ENCODE results near the gene RWDD4. TPM values are rescaled to one million over a fixed set of nuclear protein-coding genes. Genes with fewer than 3 reads are reported as not detected.
A peak's percentile ranks its signal among the peaks of the same experiment; 100 is the strongest.

Gene RWDD4
- total and polyA plus RNA-seq, 9 of the 15 experiments (the other 6 are each of a cell fraction or from before 2014, with no cell fraction given) = 8.4 to 32.5 (median 24.2) TPM

DNA sequence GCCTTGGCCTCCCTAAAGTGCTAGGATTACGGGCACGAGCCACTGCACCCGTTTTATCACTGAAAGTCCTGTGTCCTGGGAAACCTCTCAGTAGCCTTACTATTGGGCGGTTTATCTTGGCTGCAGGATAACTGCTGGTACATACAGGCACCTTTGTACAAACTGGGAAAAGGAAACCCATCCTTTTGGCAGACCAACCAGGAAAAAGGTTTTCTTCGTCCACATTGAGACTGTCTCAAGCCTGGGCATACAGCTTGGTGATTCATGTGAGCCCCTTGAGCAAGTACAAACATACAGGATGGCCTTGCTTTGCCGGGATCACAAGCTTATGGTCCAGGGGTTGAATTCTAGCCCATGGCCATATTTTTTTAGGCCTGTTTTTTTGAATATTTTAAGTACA lies 32.8 kb downstream of the RWDD4 start:
- in situ Hi-C loops (cut with MboI) (no loop called here), intact Hi-C loops (cut with micrococcal nuclease) (no loop called here)
- ATAC-seq (no peak), DNase-seq (ENCODE audit: extremely low read depth in 1 of 4, low spot score in 3 of 4) (no peak), FAIRE-seq (peak; percentile 37)
- Histone ChIP-seq H3K4me1 (replicated peaks in 1 of 2; ENCODE audit: control insufficient read depth in 2 of 2, insufficient read depth in 2 of 2, low read length in 2 of 2) (no peaks in the 10 kb centered on the region; a peak in 1 of 5 replicates), H2AFZ (ENCODE audit: low read depth, low read length) (no peak overlapping the region), H3K79me2 (ENCODE audit: control insufficient read depth, insufficient read depth, low read length) (no peaks in the 10 kb centered on the region), H3K36me3 (ENCODE audit: control insufficient read depth, insufficient read depth, low read length) (no peaks in the 10 kb centered on the region), H3K27ac (ENCODE audit: extremely low read depth, low read depth, low read length) (no peak overlapping the region), H4K20me1 (replicated peaks; ENCODE audit: control insufficient read depth, insufficient read depth, low read length) (no peaks in the 10 kb centered on the region; the same call in 1 of the 2 replicates), H3K9me1 (ENCODE audit: control insufficient read depth, insufficient read depth, low read length) (no peaks in the 10 kb centered on the region), H3K4me2 (ENCODE audit: insufficient read depth, low read length) (no peak overlapping the region), H3K27me3 (ENCODE audit: control insufficient read depth in 2 of 2, insufficient read depth in 2 of 2, low read length in 2 of 2) (peaks cover 4 to 31% of the 10 kb centered on the region in 2 experiments; a peak in 2 of 5 replicates), H3K9me3 (replicated peaks; ENCODE audit: control insufficient read depth, insufficient read depth, low read depth, low read length) (no peaks in the 10 kb centered on the region), H3K4me3 (no peak overlapping the region), H3K9ac (ENCODE audit: insufficient read depth in 1 of 2, low read depth in 2 of 2, low read length in 2 of 2) (no peak overlapping the region)
- no peak for TF ChIP-seq ZNF175 (CRISPR knock-in tag; IDR thresholded peaks at IDR 0.05; ENCODE audit: low read depth)
- no TSS peak for BruUV-seq (replicated peaks)
- 11% methylated on average over 6 of the region's 6 CpGs for WGBS (ENCODE audit: insufficient coverage, low coverage, missing lambda C conversion rate)
- ChIA-PET POLR2A (no interaction called here), CTCF (ENCODE audit: low intra/inter-chr PET ratio) (no interaction called here)

DNA sequence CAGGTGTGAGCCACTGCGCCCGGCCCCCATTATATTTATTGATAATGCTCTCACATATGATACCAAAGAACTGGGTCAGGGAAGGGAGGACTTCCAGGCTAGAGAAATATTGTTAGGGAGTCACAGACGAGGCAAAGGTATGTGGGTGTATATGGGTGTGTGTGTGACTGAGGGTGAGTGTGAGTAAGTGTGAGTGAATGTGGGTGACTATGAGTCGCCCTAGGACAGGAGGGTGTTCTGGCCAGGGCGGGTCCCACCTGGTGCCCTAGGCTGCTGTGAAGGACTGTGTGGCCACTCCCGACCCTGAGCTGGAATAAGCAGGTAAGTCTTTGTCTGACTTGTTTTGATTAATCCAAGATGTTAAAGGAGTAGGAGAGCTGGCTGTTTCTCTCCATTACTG lies 34.4 kb downstream of the RWDD4 start:
- no peak for FAIRE-seq
- CTCF ChIA-PET (ENCODE audit: low intra/inter-chr PET ratio) = no interaction called here
- H3K27me3 ChIP-seq (ENCODE audit: control insufficient read depth in 2 of 2, insufficient read depth in 2 of 2, low read length in 2 of 2) = peaks cover 6 to 31% of the 10 kb centered on the region in 2 experiments; a peak in 3 of 5 replicates
- in situ Hi-C loops (cut with MboI) = no loop called here
- H3K9me3 ChIP-seq (replicated peaks; ENCODE audit: control insufficient read depth, insufficient read depth, low read depth, low read length) = no peaks in the 10 kb centered on the region
- no peak for TF ChIP-seq ZNF717 (CRISPR knock-in tag; IDR thresholded peaks at IDR 0.05)
- TF ChIP-seq, protein P1, sequence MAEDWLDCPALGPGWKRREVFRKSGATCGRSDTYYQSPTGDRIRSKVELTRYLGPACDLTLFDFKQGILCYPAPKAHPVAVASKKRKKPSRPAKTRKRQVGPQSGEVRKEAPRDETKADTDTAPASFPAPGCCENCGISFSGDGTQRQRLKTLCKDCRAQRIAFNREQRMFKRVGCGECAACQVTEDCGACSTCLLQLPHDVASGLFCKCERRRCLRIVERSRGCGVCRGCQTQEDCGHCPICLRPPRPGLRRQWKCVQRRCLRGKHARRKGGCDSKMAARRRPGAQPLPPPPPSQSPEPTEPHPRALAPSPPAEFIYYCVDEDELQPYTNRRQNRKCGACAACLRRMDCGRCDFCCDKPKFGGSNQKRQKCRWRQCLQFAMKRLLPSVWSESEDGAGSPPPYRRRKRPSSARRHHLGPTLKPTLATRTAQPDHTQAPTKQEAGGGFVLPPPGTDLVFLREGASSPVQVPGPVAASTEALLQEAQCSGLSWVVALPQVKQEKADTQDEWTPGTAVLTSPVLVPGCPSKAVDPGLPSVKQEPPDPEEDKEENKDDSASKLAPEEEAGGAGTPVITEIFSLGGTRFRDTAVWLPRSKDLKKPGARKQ (CRISPR knock-in tag; IDR thresholded peaks at IDR 0.05) = no peak
- TF ChIP-seq ZC3H8 (IDR thresholded peaks at IDR 0.05) = no peak
- TF ChIP-seq PHF8 (IDR thresholded peaks at IDR 0.05; ENCODE audit: borderline replicate concordance, low read length) = no peak
- no peak for TF ChIP-seq BRCA1 (IDR thresholded peaks at IDR 0.05)
- no peak for TF ChIP-seq BRCA1 (CRISPR knock-in tag; IDR thresholded peaks at IDR 0.05)
- TF ChIP-seq RUNX1 (IDR thresholded peaks at IDR 0.05; ENCODE audit: low read depth) = no peak
- no peak for TF ChIP-seq KLF6 (CRISPR knock-in tag; IDR thresholded peaks at IDR 0.05; ENCODE audit: borderline replicate concordance)
- no peak for TF ChIP-seq NCOA2 (IDR thresholded peaks at IDR 0.05; ENCODE audit: partially characterized antibody in 2 of 2)
- H3K9me1 ChIP-seq (ENCODE audit: control insufficient read depth, insufficient read depth, low read length) = no peaks in the 10 kb centered on the region
- no TSS peak for BruUV-seq (replicated peaks)
- H4K20me1 ChIP-seq (replicated peaks; ENCODE audit: control insufficient read depth, insufficient read depth, low read length) = no peaks in the 10 kb centered on the region; the same call in 1 of the 2 replicates
- WGBS (ENCODE audit: insufficient coverage, low coverage, missing lambda C conversion rate) = 10% methylated on average over 6 of the region's 6 CpGs
- DNase-seq (ENCODE audit: extremely low read depth in 1 of 4, low spot score in 3 of 4) = no peak
- intact Hi-C loops (cut with micrococcal nuclease) = no loop called here
- ATAC-seq = no peak
- peaks cover under 1 to 4% of the 10 kb centered on the region in 2 experiments; a peak in 3 of 5 replicates for H3K4me1 ChIP-seq (replicated peaks in 1 of 2; ENCODE audit: control insufficient read depth in 2 of 2, insufficient read depth in 2 of 2, low read length in 2 of 2)
- H3K4me2 ChIP-seq (ENCODE audit: insufficient read depth, low read length) = no peak overlapping the region
- H3K27ac ChIP-seq (ENCODE audit: extremely low read depth, low read depth, low read length) = no peak overlapping the region
- no peak overlapping the region for H3K9ac ChIP-seq (ENCODE audit: insufficient read depth in 1 of 2, low read depth in 2 of 2, low read length in 2 of 2)
- H2AFZ ChIP-seq (ENCODE audit: low read depth, low read length) = no peak overlapping the region
- no peaks in the 10 kb centered on the region for H3K79me2 ChIP-seq (ENCODE audit: control insufficient read depth, insufficient read depth, low read length)
- POLR2A ChIA-PET = no interaction called here
- no peaks in the 10 kb centered on the region for H3K36me3 ChIP-seq (ENCODE audit: control insufficient read depth, insufficient read depth, low read length)
- H3K4me3 ChIP-seq = no peak overlapping the region
